ENCODE measurements around the gene UBL3.

DNA sequence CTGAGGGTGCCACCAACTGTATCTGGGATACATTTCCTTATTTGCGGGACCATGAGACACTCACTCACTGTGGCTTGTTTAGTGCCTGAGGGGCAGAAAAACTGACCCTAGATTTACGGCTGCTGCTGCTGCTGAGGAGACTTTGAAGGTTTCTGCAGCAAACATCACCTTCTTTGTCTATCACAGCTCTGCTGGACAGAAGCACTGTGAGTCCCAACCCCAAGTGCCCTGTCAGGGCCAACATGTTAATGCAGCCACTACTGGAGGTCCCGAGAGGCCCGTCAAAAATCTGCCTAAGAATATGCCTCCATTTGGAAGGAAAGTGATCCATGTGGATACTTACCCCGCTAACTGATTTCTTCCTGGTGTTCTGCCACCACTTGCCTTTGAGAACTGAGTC lies 37.3 kb upstream of the UBL3 start:
- TF ChIP-seq, protein P1, sequence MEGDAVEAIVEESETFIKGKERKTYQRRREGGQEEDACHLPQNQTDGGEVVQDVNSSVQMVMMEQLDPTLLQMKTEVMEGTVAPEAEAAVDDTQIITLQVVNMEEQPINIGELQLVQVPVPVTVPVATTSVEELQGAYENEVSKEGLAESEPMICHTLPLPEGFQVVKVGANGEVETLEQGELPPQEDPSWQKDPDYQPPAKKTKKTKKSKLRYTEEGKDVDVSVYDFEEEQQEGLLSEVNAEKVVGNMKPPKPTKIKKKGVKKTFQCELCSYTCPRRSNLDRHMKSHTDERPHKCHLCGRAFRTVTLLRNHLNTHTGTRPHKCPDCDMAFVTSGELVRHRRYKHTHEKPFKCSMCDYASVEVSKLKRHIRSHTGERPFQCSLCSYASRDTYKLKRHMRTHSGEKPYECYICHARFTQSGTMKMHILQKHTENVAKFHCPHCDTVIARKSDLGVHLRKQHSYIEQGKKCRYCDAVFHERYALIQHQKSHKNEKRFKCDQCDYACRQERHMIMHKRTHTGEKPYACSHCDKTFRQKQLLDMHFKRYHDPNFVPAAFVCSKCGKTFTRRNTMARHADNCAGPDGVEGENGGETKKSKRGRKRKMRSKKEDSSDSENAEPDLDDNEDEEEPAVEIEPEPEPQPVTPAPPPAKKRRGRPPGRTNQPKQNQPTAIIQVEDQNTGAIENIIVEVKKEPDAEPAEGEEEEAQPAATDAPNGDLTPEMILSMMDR (conservative IDR thresholded peaks at IDR 0.05; ENCODE audit: low read depth, low read length) = no peak
- TF ChIP-seq EZH2phosphoT487 (IDR thresholded peaks at IDR 0.05; ENCODE audit: borderline replicate concordance, low read length) = no peak

Data from PC-3 (cell line).